NCI-H524 (cell line): ENCODE measurements around the gene MAP3K13.
"Not testable (repeated sequence)": the region's sequence is repeated elsewhere in the genome, so short reads cannot be mapped to it uniquely, and the experiment has no call there.

Experiments used
- DNase-seq, 2 experiments: peaks; one replicate each; lab custom pipeline; 2025; lab: John Stamatoyannopoulos, UW

MAP3K13 gene

GRCh38 chr3:185397676-185398075, 34.7 kb downstream of the MAP3K13 start:
- DNase-seq = peak; percentile 74 to 84

GRCh38 chr3:185399737-185400667, 37.1 kb downstream of the MAP3K13 start:
- peak in 1 of 2 experiments; percentile 33 for DNase-seq

- DNase-seq = peak in 1 of 2 experiments; percentile 51
These were observed 37.9 kb downstream of the MAP3K13 start for GRCh38 chr3:185400866-185401265.

- DNase-seq = peak; percentile 87 to 97
These were observed 38.5 kb downstream of the MAP3K13 start for GRCh38 chr3:185401319-185401955.

- DNase-seq = peak; percentile 99 to 100
These were observed 39.6 kb downstream of the MAP3K13 start for GRCh38 chr3:185402561-185402960.

- no peak for DNase-seq
These were observed 40.1 kb downstream of the MAP3K13 start for GRCh38 chr3:185403002-185403401.

- DNase-seq = no peak
These were observed 42.3 kb downstream of the MAP3K13 start for GRCh38 chr3:185405243-185405642.

- no peak for DNase-seq
These were observed 42.7 kb downstream of the MAP3K13 start for GRCh38 chr3:185405664-185406063.

GRCh38 chr3:185406121-185406620, 43.2 kb downstream of the MAP3K13 start:
- peak in 1 of 2 experiments; percentile 49 for DNase-seq

- DNase-seq = peak; percentile 41 to 66
These were observed 47.0 kb downstream of the MAP3K13 start for GRCh38 chr3:185409957-185410356.

- no peak for DNase-seq
These were observed 48.2 kb downstream of the MAP3K13 start for GRCh38 chr3:185411133-185411532.

GRCh38 chr3:185416513-185416912, 53.6 kb downstream of the MAP3K13 start:
- DNase-seq = no peak

- DNase-seq = not testable (repeated sequence)
These were observed 55.6 kb downstream of the MAP3K13 start for GRCh38 chr3:185418561-185418977.

GRCh38 chr3:185420762-185421161, 57.8 kb downstream of the MAP3K13 start:
- DNase-seq = peak in 1 of 2 experiments; percentile 10

GRCh38 chr3:185421577-185422232, 58.8 kb downstream of the MAP3K13 start:
- DNase-seq = no peak

GRCh38 chr3:185422677-185423076, 59.7 kb downstream of the MAP3K13 start:
- DNase-seq = no peak

GRCh38 chr3:185423178-185423577, 60.2 kb downstream of the MAP3K13 start:
- DNase-seq = no peak

- no peak for DNase-seq
These were observed 61.5 kb downstream of the MAP3K13 start for GRCh38 chr3:185424435-185424834.

GRCh38 chr3:185430375-185430774, 67.4 kb downstream of the MAP3K13 start:
- no peak for DNase-seq

- DNase-seq = peak in 1 of 2 experiments; percentile 23
These were observed 77.0 kb downstream of the MAP3K13 start for GRCh38 chr3:185439745-185440466.

GRCh38 chr3:185442031-185442430, 79.1 kb downstream of the MAP3K13 start:
- no peak for DNase-seq

- no peak for DNase-seq
These were observed 81.4 kb downstream of the MAP3K13 start for GRCh38 chr3:185444329-185444728.
